Measurements from ENCODE around the gene CAMK2A.

The CAMK2A gene

DNA sequence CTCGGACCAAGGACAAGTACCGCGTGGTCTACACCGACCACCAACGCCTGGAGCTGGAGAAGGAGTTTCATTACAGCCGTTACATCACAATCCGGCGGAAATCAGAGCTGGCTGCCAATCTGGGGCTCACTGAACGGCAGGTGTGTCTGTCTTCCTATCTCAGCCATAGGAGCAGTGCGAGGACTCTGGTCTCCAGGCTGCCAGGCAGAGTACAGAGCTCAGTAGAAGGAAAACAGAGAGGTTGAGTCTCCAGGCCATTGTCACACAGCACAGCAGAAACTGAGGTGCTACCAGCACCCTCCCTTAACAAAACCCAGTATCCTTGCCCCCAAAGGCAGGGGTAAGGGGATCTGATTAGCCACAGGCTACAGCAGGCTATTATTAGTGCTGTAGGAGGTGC lies 106.8 kb downstream of the CAMK2A start:
- H3K27ac ChIP-seq: no peak overlapping the region
- no peak for TF ChIP-seq CTCF (IDR thresholded peaks at IDR 0.05; ENCODE audit: low read depth, low read length)
- no peak overlapping the region for H3K4me3 ChIP-seq (ENCODE audit: low read depth, low read length)
- H3K36me3 ChIP-seq: no peaks in the 10 kb centered on the region
- no peaks in the 10 kb centered on the region for H3K9me3 ChIP-seq (ENCODE audit: severe bottlenecking)
- DNase-seq: no peak
- H3K27me3 ChIP-seq (ENCODE audit: insufficient read depth, low read depth, severe bottlenecking): no peaks in the 10 kb centered on the region

GRCh38 chr5:150181766-150182545 lies 107.6 kb downstream of the CAMK2A start:
- H3K9me3 ChIP-seq (ENCODE audit: severe bottlenecking): no peaks in the 10 kb centered on the region
- H3K27me3 ChIP-seq (ENCODE audit: insufficient read depth, low read depth, severe bottlenecking): no peaks in the 10 kb centered on the region
- DNase-seq: no peak
- no peaks in the 10 kb centered on the region for H3K36me3 ChIP-seq
- no peak overlapping the region for H3K4me3 ChIP-seq (ENCODE audit: low read depth, low read length)
- TF ChIP-seq CTCF (IDR thresholded peaks at IDR 0.05; ENCODE audit: low read depth, low read length): no peak
- H3K27ac ChIP-seq: no peak overlapping the region

- H3K27ac ChIP-seq: peak overlapping the region; percentile 2; the same call in 1 of the 2 replicates
- H3K27me3 ChIP-seq (ENCODE audit: insufficient read depth, low read depth, severe bottlenecking): no peaks in the 10 kb centered on the region
- no peak for DNase-seq
- H3K36me3 ChIP-seq: no peaks in the 10 kb centered on the region
- H3K9me3 ChIP-seq (ENCODE audit: severe bottlenecking): no peaks in the 10 kb centered on the region
- TF ChIP-seq CTCF (IDR thresholded peaks at IDR 0.05; ENCODE audit: low read depth, low read length): no peak
- H3K4me3 ChIP-seq (ENCODE audit: low read depth, low read length): no peak overlapping the region
These were observed 108.5 kb downstream of the CAMK2A start for GRCh38 chr5:150181027-150181426.

DNA sequence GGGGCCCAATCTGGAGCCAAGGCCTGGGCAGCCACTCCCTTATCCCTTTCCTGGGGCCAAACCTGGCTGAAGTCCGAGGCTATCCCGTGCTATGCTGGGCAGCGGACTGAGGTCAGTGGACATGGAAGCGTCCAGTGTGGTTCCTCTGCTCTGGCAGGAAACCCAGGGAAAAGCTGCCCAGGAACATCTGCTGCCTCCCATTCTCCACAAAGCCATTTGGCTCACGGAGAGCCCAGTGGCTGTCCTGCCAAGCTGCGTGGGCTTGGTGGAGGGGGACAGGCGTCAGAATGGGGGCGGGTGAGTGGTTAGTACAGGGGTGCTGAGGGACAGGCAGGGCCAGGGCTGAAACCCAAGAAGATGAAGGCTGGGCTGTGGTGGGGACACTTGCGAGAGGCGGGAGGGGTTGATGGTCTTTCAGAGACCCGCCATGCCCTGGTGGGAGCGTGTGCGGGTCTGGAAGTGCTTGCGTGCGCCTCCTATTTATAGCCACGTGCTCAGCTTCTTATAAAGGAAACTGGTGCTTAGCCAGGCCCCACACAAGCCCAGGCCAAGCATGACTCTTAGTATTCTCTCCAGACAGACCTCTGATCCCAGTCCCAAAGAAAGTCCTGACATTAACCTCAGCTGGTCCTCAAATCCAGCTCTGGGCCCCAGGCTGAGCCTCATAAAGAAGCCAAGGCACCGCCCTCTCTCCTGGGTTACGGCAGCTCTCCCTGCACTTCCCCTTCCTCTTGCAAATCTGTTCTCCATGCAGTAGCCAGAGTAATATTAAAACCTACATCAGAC lies 109.1 kb downstream of the CAMK2A start:
- no peak for TF ChIP-seq CTCF (IDR thresholded peaks at IDR 0.05; ENCODE audit: low read depth, low read length)
- Histone ChIP-seq H3K27ac (peak overlapping the region; percentile 19; the same call in 1 of the 2 replicates), H3K27me3 (ENCODE audit: insufficient read depth, low read depth, severe bottlenecking) (no peaks in the 10 kb centered on the region), H3K36me3 (no peaks in the 10 kb centered on the region), H3K4me3 (ENCODE audit: low read depth, low read length) (no peak overlapping the region), H3K9me3 (ENCODE audit: severe bottlenecking) (no peaks in the 10 kb centered on the region)
- DNase-seq: peak; percentile 56

GRCh38 chr5:150179019-150179620 lies 110.5 kb downstream of the CAMK2A start:
- Histone ChIP-seq H3K36me3 (no peaks in the 10 kb centered on the region), H3K27ac (no peak overlapping the region), H3K27me3 (ENCODE audit: insufficient read depth, low read depth, severe bottlenecking) (no peaks in the 10 kb centered on the region), H3K4me3 (ENCODE audit: low read depth, low read length) (no peak overlapping the region), H3K9me3 (ENCODE audit: severe bottlenecking) (no peaks in the 10 kb centered on the region)
- TF ChIP-seq CTCF (IDR thresholded peaks at IDR 0.05; ENCODE audit: low read depth, low read length): no peak
- DNase-seq: peak; percentile 36

All from WERI-Rb-1 (cell line).